Measurements from ENCODE around the gene TFAP2A.

TFAP2A gene

GRCh38 chr6:10425975-10426780 lies 11.3 kb upstream of the TFAP2A start:
- no peak for DNase-seq

- no peak for DNase-seq
Observed at GRCh38 chr6:10425176-10425974, 10.5 kb upstream of the TFAP2A start.

GRCh38 chr6:10424040-10424439 lies 9.2 kb upstream of the TFAP2A start:
- DNase-seq, result no peak

GRCh38 chr6:10422737-10423034 lies 7.8 kb upstream of the TFAP2A start:
- no peak for DNase-seq

GRCh38 chr6:10421921-10422736 lies 7.3 kb upstream of the TFAP2A start:
- DNase-seq, result no peak

- DNase-seq, result no peak
Observed at GRCh38 chr6:10421158-10421920, 6.5 kb upstream of the TFAP2A start.

- DNase-seq, result no peak
Observed at GRCh38 chr6:10420546-10421157, 5.8 kb upstream of the TFAP2A start.

- no peak for DNase-seq
Observed at GRCh38 chr6:10419749-10420545, 5.1 kb upstream of the TFAP2A start.

- DNase-seq, result no peak
Observed at GRCh38 chr6:10418862-10419748, 4.2 kb upstream of the TFAP2A start.

- no peak for DNase-seq
Observed at GRCh38 chr6:10418361-10418861, 3.5 kb upstream of the TFAP2A start.

GRCh38 chr6:10417681-10418104 lies 2.8 kb upstream of the TFAP2A start:
- DNase-seq, result no peak

- no peak for DNase-seq
Observed at GRCh38 chr6:10416863-10417641, 2.2 kb upstream of the TFAP2A start.

GRCh38 chr6:10416516-10416862 lies 1.6 kb upstream of the TFAP2A start:
- no peak for DNase-seq

- DNase-seq, result no peak
Observed at GRCh38 chr6:10415617-10416480, 975 bp upstream of the TFAP2A start.

GRCh38 chr6:10413850-10414738 lies 780 bp downstream of the TFAP2A start:
- DNase-seq, result no peak

- no peak for DNase-seq
Observed at GRCh38 chr6:10413262-10413849, 1.5 kb downstream of the TFAP2A start.
